ENCODE measurements around the gene MPPED1. TPM values are rescaled to one million over a fixed set of nuclear protein-coding genes. Genes with fewer than 3 reads are reported as not detected.

MPPED1 gene
- total and polyA plus RNA-seq, 2 donors (not counting 1 experiment from before 2014, with no cell fraction given): 0.13 TPM; not detected in 1

- DNase-seq: no peak
- POLR2A ChIA-PET: no interaction called here
- Mint-ChIP-seq H3K27ac (peak overlapping the region; percentile 46), H3K4me1 (peaks cover 27% of the 10 kb centered on the region), H3K9me3 (ENCODE audit: insufficient read depth) (no peaks in the 10 kb centered on the region), H3K4me3 (peak overlapping the region; percentile 12), H3K27me3 (no peaks in the 10 kb centered on the region)
- Histone ChIP-seq H3K27me3 (replicated peaks in 1 of 4; ENCODE audit: control extremely low read depth in 1 of 4, control insufficient read depth in 3 of 4, insufficient read depth in 4 of 4, low read length in 3 of 4) (no peaks in the 10 kb centered on the region), H2AFZ (ENCODE audit: insufficient read depth, low read depth, low read length, poor library complexity, severe bottlenecking) (peak overlapping the region; percentile 89), H3K36me3 (replicated peaks in 1 of 2; ENCODE audit: control extremely low read depth in 1 of 2, control insufficient read depth in 1 of 2, extremely low read depth in 1 of 2, insufficient read depth in 2 of 2, low read length in 1 of 2) (no peaks in the 10 kb centered on the region), H3K79me2 (ENCODE audit: control insufficient read depth, insufficient read depth, low read length) (no peaks in the 10 kb centered on the region), H4K20me1 (ENCODE audit: control insufficient read depth, insufficient read depth, low read length, poor library complexity, severe bottlenecking) (no peaks in the 10 kb centered on the region), H3K9ac (ENCODE audit: low read length) (no peak overlapping the region), H3K4me3 (ENCODE audit: control extremely low read depth in 1 of 5, extremely low read depth in 1 of 5, insufficient read depth in 1 of 5, low read depth in 2 of 5, low read length in 4 of 5) (no peak overlapping the region), H3K4me2 (replicated peaks; ENCODE audit: low read depth, low read length, poor library complexity, severe bottlenecking) (peak overlapping the region; percentile 30), H3K4me1 (ENCODE audit: control insufficient read depth in 2 of 2, insufficient read depth in 2 of 2, low read length in 2 of 2) (peaks cover 8 to 29% of the 10 kb centered on the region in 2 donors), H3K9me3 (ENCODE audit: control extremely low read depth in 1 of 3, control insufficient read depth in 2 of 3, insufficient read depth in 1 of 3, low read length in 2 of 3) (no peaks in the 10 kb centered on the region), H3K27ac (ENCODE audit: low read length in 2 of 2) (no peak overlapping the region)
- ATAC-seq (ENCODE audit: low read depth): peak; percentile 23
- CTCF ChIA-PET: no interaction called here
- 23% methylated on average over 5 of the region's 7 CpGs for WGBS (ENCODE audit: insufficient coverage)
- TF ChIP-seq CTCF (IDR thresholded peaks at IDR 0.05) (no peak), EZH2 (IDR thresholded peaks at IDR 0.05; ENCODE audit: borderline replicate concordance, insufficient read depth, low read depth, low read length, poor library complexity, severe bottlenecking) (no peak)
- intact Hi-C loops (cut with micrococcal nuclease): no loop called here
Measured at GRCh38 chr22:43479962-43480361, 68.1 kb downstream of the MPPED1 start.

- Histone ChIP-seq H3K27ac (ENCODE audit: low read length in 2 of 2) (peak overlapping the region; percentile 5 to 50), H3K79me2 (ENCODE audit: control insufficient read depth, insufficient read depth, low read length) (no peaks in the 10 kb centered on the region), H2AFZ (ENCODE audit: insufficient read depth, low read depth, low read length, poor library complexity, severe bottlenecking) (peak overlapping the region; percentile 89), H3K36me3 (replicated peaks in 1 of 2; ENCODE audit: control extremely low read depth in 1 of 2, control insufficient read depth in 1 of 2, extremely low read depth in 1 of 2, insufficient read depth in 2 of 2, low read length in 1 of 2) (no peaks in the 10 kb centered on the region), H3K4me2 (replicated peaks; ENCODE audit: low read depth, low read length, poor library complexity, severe bottlenecking) (peak overlapping the region; percentile 78), H3K27me3 (replicated peaks in 1 of 4; ENCODE audit: control extremely low read depth in 1 of 4, control insufficient read depth in 3 of 4, insufficient read depth in 4 of 4, low read length in 3 of 4) (no peaks in the 10 kb centered on the region), H4K20me1 (ENCODE audit: control insufficient read depth, insufficient read depth, low read length, poor library complexity, severe bottlenecking) (no peaks in the 10 kb centered on the region), H3K4me1 (ENCODE audit: control insufficient read depth in 2 of 2, insufficient read depth in 2 of 2, low read length in 2 of 2) (peaks cover 8 to 29% of the 10 kb centered on the region in 2 donors), H3K9me3 (ENCODE audit: control extremely low read depth in 1 of 3, control insufficient read depth in 2 of 3, insufficient read depth in 1 of 3, low read length in 2 of 3) (no peaks in the 10 kb centered on the region), H3K4me3 (ENCODE audit: control extremely low read depth in 1 of 5, extremely low read depth in 1 of 5, insufficient read depth in 1 of 5, low read depth in 2 of 5, low read length in 4 of 5) (peak overlapping the region in 4 of 5 experiments; percentile 28 to 70 (median 51)), H3K9ac (ENCODE audit: low read length) (peak overlapping the region; percentile 62)
- Mint-ChIP-seq H3K27me3 (peaks cover under 1% of the 10 kb centered on the region), H3K9me3 (ENCODE audit: insufficient read depth) (no peaks in the 10 kb centered on the region), H3K4me3 (peak overlapping the region; percentile 81), H3K27ac (peak overlapping the region; percentile 78), H3K4me1 (peaks cover 27% of the 10 kb centered on the region)
- ChIA-PET POLR2A (no interaction called here), CTCF (interaction anchor here (0.6 to 0.7 kb wide), 2 partner anchors 39 to 94 kb away, joined by 3 to 4 read pairs; no protein-coding TSS in a partner anchor)
- ATAC-seq (ENCODE audit: low read depth) (peak; percentile 71), DNase-seq (peak; percentile 57)
- TF ChIP-seq CTCF (IDR thresholded peaks at IDR 0.05): no peak
- TF ChIP-seq EZH2 (IDR thresholded peaks at IDR 0.05; ENCODE audit: borderline replicate concordance, insufficient read depth, low read depth, low read length, poor library complexity, severe bottlenecking): no peak
- WGBS (ENCODE audit: insufficient coverage): 13% methylated on average over 12 of the region's 18 CpGs
- intact Hi-C loops (cut with micrococcal nuclease): no loop called here
Measured at GRCh38 chr22:43481568-43482317, 69.9 kb downstream of the MPPED1 start.

Data from B cell (primary cell).